NCI-H187 treated with DMSO at 0.1 percent for 48 hours (cell line): ENCODE data around the gene C1orf53.

Source experiments
- DNase-seq: peaks from one replicate; lab custom pipeline; 2025; lab: John Stamatoyannopoulos, UW

Gene C1orf53

DNA sequence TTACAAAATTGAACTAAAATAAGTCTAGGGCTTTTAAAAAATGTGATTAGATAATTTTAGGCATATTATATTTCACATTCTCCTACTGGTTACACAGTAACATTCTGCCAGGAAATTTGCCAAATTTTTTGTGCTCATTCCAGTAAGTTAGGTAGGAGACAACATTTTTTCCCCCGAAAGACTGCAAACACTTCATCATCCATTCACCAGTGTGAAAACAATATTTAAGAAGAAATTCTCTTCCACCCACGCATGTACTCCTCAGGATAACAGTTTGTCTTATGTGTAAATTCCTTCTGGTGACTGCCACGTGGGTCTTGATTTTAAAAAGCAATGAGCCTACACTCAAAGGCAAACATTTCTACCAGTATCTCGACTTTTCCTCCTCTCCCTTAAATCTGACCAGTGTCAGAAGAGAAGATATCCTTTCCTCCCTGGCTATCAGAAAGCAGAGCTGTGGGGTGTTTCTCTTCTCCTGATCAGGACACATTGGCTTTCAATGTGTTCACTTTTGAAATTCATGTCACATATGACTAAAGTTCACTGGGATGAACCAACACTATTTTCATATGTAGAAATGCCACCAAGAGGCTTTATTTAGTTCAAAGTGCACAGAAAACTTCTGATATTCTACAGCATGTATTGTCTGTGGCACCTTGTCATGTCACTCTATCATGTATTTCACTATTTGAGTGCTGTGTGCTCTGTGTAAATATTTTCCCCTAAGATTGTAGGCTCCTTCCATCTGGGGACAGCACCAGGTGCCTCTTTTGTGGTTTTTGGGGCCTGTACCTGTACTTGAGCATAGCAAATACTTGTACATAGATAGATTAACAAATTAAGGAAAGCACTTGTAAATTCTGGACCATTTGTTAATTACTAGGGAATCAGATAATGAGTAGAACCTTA lies 53.3 kb downstream of the C1orf53 start:
- no peak for DNase-seq
